HepG2 (cell line): ENCODE data around the gene MAGI1. TPM values are rescaled to one million over a fixed set of nuclear protein-coding genes. Genes with fewer than 3 reads are reported as not detected.

Experiments
- ATAC-seq: fragments of 200-7000 bp; cut with Tn5 transposase; 3 replicates; pipeline ENCODE4 v1.9.1; 2020; ENCODE audit warnings: mild to moderate bottlenecking, moderate library complexity
- BruUV-seq: library from RNA; stranded (reverse); fragments of 400-500 nt; replicated peaks from 2 replicates; lab custom pipeline; 2021; lab: Mats Ljungman, UMichigan
- CTCF ChIA-PET: fragments of 300-600 bp; formaldehyde crosslinking; extraction: SDS; loops from one replicate; lab custom pipeline; 2021; ENCODE audit warnings: low total read pairs, inconsistent platforms, low intra/inter-chr PET ratio; lab: Yijun Ruan, JAX
- POLR2A ChIA-PET: fragments of 350-600 bp; sonication (Branson Sonifier 250); formaldehyde crosslinking; loops from one replicate; lab custom pipeline; 2020; ENCODE audit warnings: antibody characterized with exemption, inconsistent platforms; lab: Yijun Ruan, JAX
- DNase-seq: peaks from one replicate; pipeline ENCODE4 v3.0.0-alpha.2; 2015; ENCODE audit warnings: low spot score
- FAIRE-seq: peaks from 3 replicates; lab custom pipeline; 2011; peaks lifted over from hg19 to GRCh38; lab: Jason Lieb, UNC
- H2AFZ ChIP-seq: one replicate; pipeline ENCODE4 v1.6.1; 2011; ENCODE audit warnings: low read length, inconsistent platforms
- H3K27ac ChIP-seq: fragments of 300-600 bp; 3 replicates; pipeline ENCODE4 v1.8.0; 2011; ENCODE audit warnings: mixed run types, mild to moderate bottlenecking, mixed read lengths, low read length, inconsistent platforms; ENCODE audit not compliant: insufficient read depth; ENCODE audit errors: extremely low read length
- H3K27me3 ChIP-seq, 2 experiments: fragments of 200-600 bp in 1 of 2; 2 replicates in 1 of 2; 3 replicates in 1 of 2; pipeline versions ENCODE4 v1.6.0 to v1.8.0; 2011; ENCODE audit warnings: low read length in 2 of 2, mild to moderate bottlenecking in 2 of 2, moderate library complexity in 2 of 2, inconsistent platforms in 1 of 2; ENCODE audit not compliant: insufficient read depth in 2 of 2, control insufficient read depth in 1 of 2
- H3K36me3 ChIP-seq, 2 experiments: fragments of 200-600 bp in 1 of 2; replicated peaks in 1 of 2; 2 replicates in 1 of 2; 3 replicates in 1 of 2; pipeline versions ENCODE4 v1.5.1 to v1.8.0; 2011; ENCODE audit warnings: low read length in 2 of 2, inconsistent platforms in 1 of 2; ENCODE audit not compliant: insufficient read depth in 2 of 2, control insufficient read depth in 1 of 2
- H3K4me1 ChIP-seq: 2 replicates; pipeline ENCODE4 v1.5.1; 2012; ENCODE audit warnings: low read length, inconsistent platforms; ENCODE audit not compliant: insufficient read depth
- H3K4me2 ChIP-seq: 2 replicates; pipeline ENCODE4 v1.6.0; 2011; ENCODE audit warnings: low read depth, low read length, inconsistent platforms
- H3K4me3 ChIP-seq, 3 experiments: fragments of 200-600 bp in 1 of 3; sonication (generic), shearing (Covaris generic) in 1 of 3; replicated peaks in 1 of 3; 2 replicates each; pipeline ENCODE4 v1.5.1; 2011 to 2016; ENCODE audit warnings: low read length in 3 of 3, inconsistent platforms in 2 of 3, low read depth in 2 of 3, mild to moderate bottlenecking in 2 of 3, control low read depth in 1 of 3, mixed read lengths in 1 of 3; ENCODE audit not compliant: insufficient read depth in 1 of 3
- H3K79me2 ChIP-seq: one replicate; pipeline ENCODE4 v1.6.1; 2011; ENCODE audit warnings: low read length, inconsistent platforms; ENCODE audit not compliant: insufficient read depth
- H3K9ac ChIP-seq: 2 replicates; pipeline ENCODE4 v1.6.0; 2011; ENCODE audit warnings: mild to moderate bottlenecking, low read depth, low read length, inconsistent platforms; ENCODE audit not compliant: insufficient read depth
- H3K9me3 ChIP-seq: 2 replicates; pipeline ENCODE4 v1.5.1; 2012; ENCODE audit warnings: mild to moderate bottlenecking, low read length
- H4K20me1 ChIP-seq: 2 replicates; pipeline ENCODE4 v1.6.0; 2011; ENCODE audit warnings: inconsistent platforms, mild to moderate bottlenecking, low read length, moderate library complexity; ENCODE audit not compliant: insufficient read depth
- ATAD3A ChIP-seq: sonication (generic); formaldehyde crosslinking; IDR thresholded peaks from 2 replicates; pipeline ENCODE4 v1.4.0; 2020; ENCODE audit warnings: missing genetic modification reagents
- BRF2 ChIP-seq: sonication (generic); formaldehyde crosslinking; IDR thresholded peaks from 2 replicates; pipeline ENCODE4 v1.8.1; 2022; ENCODE audit warnings: mild to moderate bottlenecking, missing genetic modification reagents
- ELF4 ChIP-seq: sonication (generic); formaldehyde crosslinking; IDR thresholded peaks from 2 replicates; pipeline ENCODE4 v1.5.0; 2020; ENCODE audit warnings: missing genetic modification reagents, mild to moderate bottlenecking, moderate library complexity, borderline replicate concordance
- MIER3 ChIP-seq: IDR thresholded peaks from 2 replicates; pipeline ENCODE4 v1.6.1; 2016; ENCODE audit warnings: missing compliant biosample characterization, borderline replicate concordance
- MTF2 ChIP-seq: sonication (generic); formaldehyde crosslinking; IDR thresholded peaks from 2 replicates; pipeline ENCODE4 v1.5.0; 2020; ENCODE audit warnings: missing genetic modification reagents, borderline replicate concordance
- SP1 ChIP-seq, 2 experiments: fragments of 450-650 bp in 1 of 2; sonication (generic) in 1 of 2; formaldehyde crosslinking in 1 of 2; IDR thresholded peaks; 2 replicates each; pipeline versions ENCODE4 v1.4.0 to v1.6.1; 2016 to 2020; ENCODE audit warnings: missing genetic modification reagents in 1 of 2
- ZMAT3 ChIP-seq: sonication (generic); formaldehyde crosslinking; conservative IDR thresholded peaks from 2 replicates; pipeline ENCODE4 v1.7.0; 2021; ENCODE audit warnings: missing genetic modification reagents
- ZNF263 ChIP-seq: sonication (generic); formaldehyde crosslinking; IDR thresholded peaks from 2 replicates; pipeline ENCODE4 v1.4.0; 2020; ENCODE audit warnings: missing genetic modification reagents
- ZNF619 ChIP-seq: sonication (generic); formaldehyde crosslinking; IDR thresholded peaks from 2 replicates; pipeline ENCODE4 v1.4.0; 2020; ENCODE audit warnings: mild to moderate bottlenecking, missing genetic modification reagents
- ZSCAN21 ChIP-seq: sonication (generic); formaldehyde crosslinking; IDR thresholded peaks from 2 replicates; pipeline ENCODE4 v1.8.0; 2022; ENCODE audit warnings: mild to moderate bottlenecking, missing genetic modification reagents, moderate library complexity, borderline replicate concordance
- WGBS: methylation state at CpG from one replicate; pipeline ENCODE4 v1.1.6; 2017; ENCODE audit warnings: low lambda C conversion rate; 5-methylcytosine and 5-hydroxymethylcytosine counted together
- in situ Hi-C: cut with HindIII; loops from 2 replicates; pipeline ENCODE4 v1.10.0; 2017; ENCODE audit warnings: low pct_unique_long_range_greater_than_20kb; ENCODE audit not compliant: extremely low pct_ligation_motif_present
- intact Hi-C: fragments of 100-400 bp; cut with micrococcal nuclease; formaldehyde crosslinking; loops from one replicate; pipeline ENCODE4 v1.10.0; 2022; ENCODE audit not compliant: unreplicated experiment
- polyA plus RNA-seq, 8 experiments: library from polyadenylated mRNA; depleted of rRNA in 3 of 8; stranded (reverse) in 7 of 8; unstranded in 1 of 8; fragments of >200 nt; fragmentation: Illumina TruSeq in 4 of 8; extraction: Trizol in 4 of 8; gene quantifications; 2 replicates each; pipeline versions ENCODE4 v1.2.1 to v1.2.3, GENCODE V29; 2011 to 2016; ENCODE audit warnings: low read depth in 4 of 8, missing spikeins in 1 of 8, mixed read lengths in 1 of 8; ENCODE audit not compliant: insufficient read depth in 1 of 8
- total RNA-seq, 5 experiments: library from RNA; depleted of rRNA; stranded (reverse); fragments of >200 nt; fragmentation: Illumina TruSeq; extraction: Trizol; gene quantifications; 2 replicates each; pipeline ENCODE4 v1.2.3, GENCODE V29; 2016; ENCODE audit warnings: low read depth in 1 of 5
- TF ChIP-seq, protein P1 (sequence below): sonication (generic); formaldehyde crosslinking; IDR thresholded peaks from one replicate; pipeline ENCODE4 v1.5.1; 2020; ENCODE audit warnings: mild to moderate bottlenecking, missing genetic modification reagents; ENCODE audit errors: not compliant biosample characterization
- TF ChIP-seq, protein P2 (sequence below): sonication (generic); formaldehyde crosslinking; IDR thresholded peaks from 2 replicates; pipeline ENCODE4 v1.5.0; 2020; ENCODE audit warnings: missing genetic modification reagents

Gene MAGI1
- total and polyA plus RNA-seq, 2 of the 13 experiments (the other 11 are each of a cell fraction or from before 2014, with no cell fraction given) = 22.2 to 26.0 TPM

DNA sequence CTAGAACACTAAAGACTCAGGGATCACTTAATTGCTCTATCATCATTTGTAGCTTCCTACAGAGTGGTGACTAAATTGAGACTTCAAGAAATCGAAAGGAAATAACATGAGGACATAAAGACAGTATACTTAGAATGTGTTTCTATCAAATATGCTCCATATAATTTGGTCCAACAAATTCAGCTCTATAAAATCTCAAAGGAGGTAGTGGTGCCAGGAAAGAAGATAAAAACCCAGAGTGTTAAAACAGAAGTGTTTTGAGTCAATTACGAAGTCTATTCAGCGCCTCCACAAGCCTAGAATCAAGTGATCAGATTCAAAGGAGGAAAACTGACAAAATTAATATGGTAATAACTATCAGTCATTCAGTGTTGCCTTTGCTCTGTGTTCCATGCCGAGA is 22.9 kb downstream of the MAGI1 start:
- Histone ChIP-seq H3K79me2 (peaks cover 93% of the 10 kb centered on the region), H4K20me1 (peaks cover 66% of the 10 kb centered on the region), H3K9ac (no peak overlapping the region), H3K9me3 (no peaks in the 10 kb centered on the region), H3K27me3 (no peaks in the 10 kb centered on the region), H3K4me1 (peaks cover 46% of the 10 kb centered on the region), H3K4me2 (no peak overlapping the region), H3K27ac (no peak overlapping the region), H3K36me3 (no peaks in the 10 kb centered on the region; a peak in 1 of 5 replicates)
- intact Hi-C loops = no loop called here
- CTCF ChIA-PET = no interaction called here
- in situ Hi-C loops = no loop called here
- ATAC-seq (no peak), FAIRE-seq (no peak)
- BruUV-seq = no TSS peak
- POLR2A ChIA-PET = no interaction called here
- TF ChIP-seq MTF2 (CRISPR knock-in tag) (no peak), BRF2 (CRISPR knock-in tag) (no peak), ZNF263 (no peak), ZNF619 (CRISPR knock-in tag) (no peak), ZSCAN21 (CRISPR knock-in tag) (no peak), MIER3 (CRISPR knock-in tag) (no peak), ZMAT3 (CRISPR knock-in tag) (no peak), ELF4 (no peak), SP1 (IDR thresholded peaks at IDR 0.05) (no peak), SP1 (CRISPR knock-in tag; IDR thresholded peaks at IDR 0.05) (no peak), ATAD3A (no peak)
- TF ChIP-seq, protein P1, sequence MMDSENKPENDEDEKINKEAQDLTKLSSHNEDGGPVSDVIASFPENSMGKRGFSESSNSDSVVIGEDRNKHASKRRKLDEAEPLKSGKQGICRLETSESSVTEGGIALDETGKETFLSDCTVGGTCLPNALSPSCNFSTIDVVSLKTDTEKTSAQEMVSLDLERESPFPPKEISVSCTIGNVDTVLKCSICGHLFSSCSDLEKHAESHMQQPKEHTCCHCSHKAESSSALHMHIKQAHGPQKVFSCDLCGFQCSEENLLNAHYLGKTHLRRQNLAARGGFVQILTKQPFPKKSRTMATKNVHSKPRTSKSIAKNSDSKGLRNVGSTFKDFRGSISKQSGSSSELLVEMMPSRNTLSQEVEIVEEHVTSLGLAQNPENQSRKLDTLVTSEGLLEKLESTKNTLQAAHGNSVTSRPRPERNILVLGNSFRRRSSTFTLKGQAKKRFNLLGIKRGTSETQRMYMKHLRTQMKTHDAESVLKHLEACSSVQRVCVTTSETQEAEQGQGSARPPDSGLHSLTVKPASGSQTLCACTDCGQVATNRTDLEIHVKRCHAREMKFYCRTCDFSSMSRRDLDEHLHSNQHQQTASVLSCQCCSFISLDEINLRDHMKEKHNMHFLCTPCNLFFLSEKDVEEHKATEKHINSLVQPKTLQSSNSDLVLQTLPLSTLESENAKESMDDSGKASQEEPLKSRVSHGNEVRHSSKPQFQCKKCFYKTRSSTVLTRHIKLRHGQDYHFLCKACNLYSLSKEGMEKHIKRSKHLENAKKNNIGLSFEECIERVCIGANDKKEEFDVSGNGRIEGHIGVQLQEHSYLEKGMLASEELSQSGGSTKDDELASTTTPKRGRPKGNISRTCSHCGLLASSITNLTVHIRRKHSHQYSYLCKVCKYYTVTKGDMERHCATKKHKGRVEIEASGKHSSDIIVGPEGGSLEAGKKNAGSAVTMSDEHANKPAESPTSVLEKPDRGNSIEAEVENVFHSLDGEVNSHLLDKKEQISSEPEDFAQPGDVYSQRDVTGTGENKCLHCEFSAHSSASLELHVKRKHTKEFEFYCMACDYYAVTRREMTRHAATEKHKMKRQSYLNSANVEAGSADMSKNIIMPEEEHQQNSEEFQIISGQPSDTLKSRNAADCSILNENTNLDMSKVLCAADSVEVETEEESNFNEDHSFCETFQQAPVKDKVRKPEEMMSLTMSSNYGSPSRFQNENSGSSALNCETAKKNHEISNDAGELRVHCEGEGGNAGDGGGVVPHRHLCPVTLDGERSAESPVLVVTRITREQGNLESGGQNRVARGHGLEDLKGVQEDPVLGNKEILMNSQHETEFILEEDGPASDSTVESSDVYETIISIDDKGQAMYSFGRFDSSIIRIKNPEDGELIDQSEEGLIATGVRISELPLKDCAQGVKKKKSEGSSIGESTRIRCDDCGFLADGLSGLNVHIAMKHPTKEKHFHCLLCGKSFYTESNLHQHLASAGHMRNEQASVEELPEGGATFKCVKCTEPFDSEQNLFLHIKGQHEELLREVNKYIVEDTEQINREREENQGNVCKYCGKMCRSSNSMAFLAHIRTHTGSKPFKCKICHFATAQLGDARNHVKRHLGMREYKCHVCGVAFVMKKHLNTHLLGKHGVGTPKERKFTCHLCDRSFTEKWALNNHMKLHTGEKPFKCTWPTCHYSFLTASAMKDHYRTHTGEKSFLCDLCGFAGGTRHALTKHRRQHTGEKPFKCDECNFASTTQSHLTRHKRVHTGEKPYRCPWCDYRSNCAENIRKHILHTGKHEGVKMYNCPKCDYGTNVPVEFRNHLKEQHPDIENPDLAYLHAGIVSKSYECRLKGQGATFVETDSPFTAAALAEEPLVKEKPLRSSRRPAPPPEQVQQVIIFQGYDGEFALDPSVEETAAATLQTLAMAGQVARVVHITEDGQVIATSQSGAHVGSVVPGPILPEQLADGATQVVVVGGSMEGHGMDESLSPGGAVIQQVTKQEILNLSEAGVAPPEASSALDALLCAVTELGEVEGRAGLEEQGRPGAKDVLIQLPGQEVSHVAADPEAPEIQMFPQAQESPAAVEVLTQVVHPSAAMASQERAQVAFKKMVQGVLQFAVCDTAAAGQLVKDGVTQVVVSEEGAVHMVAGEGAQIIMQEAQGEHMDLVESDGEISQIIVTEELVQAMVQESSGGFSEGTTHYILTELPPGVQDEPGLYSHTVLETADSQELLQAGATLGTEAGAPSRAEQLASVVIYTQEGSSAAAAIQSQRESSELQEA (CRISPR knock-in tag) = no peak
- TF ChIP-seq, protein P2, sequence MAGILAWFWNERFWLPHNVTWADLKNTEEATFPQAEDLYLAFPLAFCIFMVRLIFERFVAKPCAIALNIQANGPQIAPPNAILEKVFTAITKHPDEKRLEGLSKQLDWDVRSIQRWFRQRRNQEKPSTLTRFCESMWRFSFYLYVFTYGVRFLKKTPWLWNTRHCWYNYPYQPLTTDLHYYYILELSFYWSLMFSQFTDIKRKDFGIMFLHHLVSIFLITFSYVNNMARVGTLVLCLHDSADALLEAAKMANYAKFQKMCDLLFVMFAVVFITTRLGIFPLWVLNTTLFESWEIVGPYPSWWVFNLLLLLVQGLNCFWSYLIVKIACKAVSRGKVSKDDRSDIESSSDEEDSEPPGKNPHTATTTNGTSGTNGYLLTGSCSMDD = no peak
- TF ChIP-seq, all 625 proteins: peak for 0
- DNase-seq = no peak
- WGBS = 96% methylated on average over 4 of the region's 4 CpGs
- Histone ChIP-seq H3K4me3 (no peak overlapping the region), H2AFZ (no peak overlapping the region)
